Measurements from ENCODE around the gene AP1M1.

Gene AP1M1

DNA sequence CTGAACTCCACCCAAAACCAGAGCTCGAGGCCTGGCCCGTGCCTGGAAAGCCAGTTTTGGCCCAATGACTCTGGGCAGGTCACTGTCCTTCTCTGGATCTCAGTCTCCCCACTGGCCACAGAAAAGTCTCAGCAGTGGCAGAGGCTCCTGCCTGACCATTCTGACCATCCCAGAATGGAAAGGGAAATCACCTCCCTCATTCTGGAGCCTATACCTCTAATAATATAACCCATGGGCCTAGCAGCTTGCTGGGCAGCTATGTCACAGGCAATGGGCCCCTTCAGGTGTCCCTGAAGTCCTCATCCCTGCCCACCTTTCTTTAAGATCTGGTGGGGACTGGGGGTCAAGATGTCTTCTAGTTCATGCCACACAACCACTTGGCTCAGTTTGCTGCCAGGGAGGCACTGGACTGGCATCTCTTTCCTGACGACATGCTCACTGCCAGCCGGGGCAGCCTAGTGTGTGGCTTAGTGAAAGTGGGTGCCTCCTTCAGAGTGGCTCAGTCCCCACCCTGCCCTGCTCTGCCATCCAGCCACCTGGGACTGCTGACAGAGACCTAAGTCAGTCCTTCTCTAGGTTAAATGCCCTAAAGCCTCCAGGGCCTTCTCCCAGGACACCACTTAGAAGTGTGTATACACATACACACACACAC, 62.6 kb downstream of the AP1M1 start:
- TF ChIP-seq, protein P1, sequence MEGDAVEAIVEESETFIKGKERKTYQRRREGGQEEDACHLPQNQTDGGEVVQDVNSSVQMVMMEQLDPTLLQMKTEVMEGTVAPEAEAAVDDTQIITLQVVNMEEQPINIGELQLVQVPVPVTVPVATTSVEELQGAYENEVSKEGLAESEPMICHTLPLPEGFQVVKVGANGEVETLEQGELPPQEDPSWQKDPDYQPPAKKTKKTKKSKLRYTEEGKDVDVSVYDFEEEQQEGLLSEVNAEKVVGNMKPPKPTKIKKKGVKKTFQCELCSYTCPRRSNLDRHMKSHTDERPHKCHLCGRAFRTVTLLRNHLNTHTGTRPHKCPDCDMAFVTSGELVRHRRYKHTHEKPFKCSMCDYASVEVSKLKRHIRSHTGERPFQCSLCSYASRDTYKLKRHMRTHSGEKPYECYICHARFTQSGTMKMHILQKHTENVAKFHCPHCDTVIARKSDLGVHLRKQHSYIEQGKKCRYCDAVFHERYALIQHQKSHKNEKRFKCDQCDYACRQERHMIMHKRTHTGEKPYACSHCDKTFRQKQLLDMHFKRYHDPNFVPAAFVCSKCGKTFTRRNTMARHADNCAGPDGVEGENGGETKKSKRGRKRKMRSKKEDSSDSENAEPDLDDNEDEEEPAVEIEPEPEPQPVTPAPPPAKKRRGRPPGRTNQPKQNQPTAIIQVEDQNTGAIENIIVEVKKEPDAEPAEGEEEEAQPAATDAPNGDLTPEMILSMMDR (IDR thresholded peaks at IDR 0.05; ENCODE audit: low read depth, low read length), result no peak
- no peak for DNase-seq (ENCODE audit: extremely low read depth, low read depth)

GRCh38 chr19:16260812-16261161, 63.1 kb downstream of the AP1M1 start:
- no peak for DNase-seq (ENCODE audit: extremely low read depth, low read depth)
- TF ChIP-seq, protein P1 (IDR thresholded peaks at IDR 0.05; ENCODE audit: low read depth, low read length), result no peak

DNA sequence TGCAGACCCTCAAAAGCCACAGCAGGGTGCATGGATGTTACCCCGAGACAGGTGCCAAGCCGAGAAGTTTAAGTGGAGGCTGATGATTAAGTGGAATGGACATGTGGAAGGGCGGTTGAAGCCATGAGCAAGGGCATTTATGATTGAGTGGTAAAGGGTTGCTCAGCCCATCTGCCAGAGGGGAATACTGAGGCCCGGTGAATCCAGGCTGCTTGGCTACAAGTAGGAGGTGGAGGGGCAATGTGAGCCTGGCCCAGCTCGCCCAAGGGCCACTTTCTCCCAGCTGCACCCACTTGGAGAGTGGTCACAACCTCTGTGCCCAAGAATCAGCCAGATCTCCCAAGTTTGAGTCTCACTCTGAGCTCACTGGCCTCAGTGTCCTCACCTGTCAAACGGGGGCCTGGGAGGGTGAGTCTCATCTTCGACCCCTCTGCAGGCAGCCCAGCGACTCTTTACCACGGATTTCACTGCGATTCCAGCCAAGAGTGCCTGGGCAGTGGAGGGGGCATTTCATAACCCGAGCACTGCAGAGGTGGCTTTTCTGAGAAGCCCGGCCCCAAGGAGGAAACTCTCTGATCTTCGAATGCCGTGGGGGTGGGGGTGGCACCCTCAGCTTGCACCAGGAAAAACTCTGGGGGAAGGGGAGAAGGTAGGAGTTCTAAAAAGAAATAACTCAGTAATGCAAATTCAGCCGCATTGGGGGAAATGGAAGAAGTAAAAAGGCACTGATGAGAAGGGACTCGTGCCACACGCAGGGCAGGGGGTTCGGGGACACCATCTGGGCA, 64.1 kb downstream of the AP1M1 start:
- TF ChIP-seq, protein P1 (IDR thresholded peaks at IDR 0.05; ENCODE audit: low read depth, low read length), result no peak
- no peak for DNase-seq (ENCODE audit: extremely low read depth, low read depth)

- DNase-seq (ENCODE audit: extremely low read depth, low read depth), result no peak
- TF ChIP-seq, protein P1 (IDR thresholded peaks at IDR 0.05; ENCODE audit: low read depth, low read length), result no peak
These were observed 64.9 kb downstream of the AP1M1 start for GRCh38 chr19:16262618-16263017.

DNA sequence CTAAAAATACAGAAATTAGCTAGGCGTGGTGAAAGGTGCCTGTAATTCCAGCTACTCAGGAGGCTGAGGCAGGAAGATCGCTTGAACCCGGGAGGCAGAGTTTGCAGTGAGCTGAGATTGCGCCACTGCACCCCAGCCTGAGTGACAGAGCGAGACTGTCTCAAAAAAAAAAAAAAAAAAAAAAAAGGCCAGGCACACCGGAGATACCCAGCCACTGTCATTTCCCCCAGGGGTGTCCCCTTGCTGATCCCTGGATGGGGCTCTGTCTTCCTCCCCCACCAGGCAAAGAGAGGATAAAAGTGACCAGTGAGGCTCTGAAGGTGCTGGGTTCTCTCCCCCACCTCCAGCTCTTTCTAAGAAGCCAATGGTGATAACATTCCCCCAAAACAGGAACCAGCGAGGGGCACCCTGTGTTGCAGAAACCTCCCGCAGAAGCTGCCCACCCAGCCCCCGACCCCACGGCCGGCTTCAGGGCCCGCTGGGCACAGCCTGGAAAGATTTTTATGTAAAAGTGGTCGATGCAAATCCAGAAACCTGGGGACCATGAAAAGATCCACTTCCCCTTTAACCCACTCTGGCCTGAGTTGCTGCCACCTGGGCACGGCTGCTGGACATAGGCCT, 65.5 kb downstream of the AP1M1 start:
- no peak for DNase-seq (ENCODE audit: extremely low read depth, low read depth)

GRCh38 chr19:16265205-16265604, 67.5 kb downstream of the AP1M1 start:
- no peak for DNase-seq (ENCODE audit: extremely low read depth, low read depth)
- TF ChIP-seq, protein P1 (IDR thresholded peaks at IDR 0.05; ENCODE audit: low read depth, low read length), result no peak

More for the DNA sequence above, 65.5 kb downstream of the AP1M1 start:
- TF ChIP-seq, protein P1 (IDR thresholded peaks at IDR 0.05; ENCODE audit: low read depth, low read length), result no peak
